IMR-90 (cell line): ENCODE measurements around the gene JAKMIP1. TPM values are rescaled to one million over a fixed set of nuclear protein-coding genes. Genes with fewer than 3 reads are reported as not detected.

Experiments
- ATAC-seq: fragments of 200-7000 bp; cut with Tn5 transposase; 2 replicates; pipeline ENCODE4 v1.9.1; 2020; ENCODE audit warnings: low read depth, mild to moderate bottlenecking, moderate library complexity
- BruUV-seq: library from RNA; stranded (reverse); fragments of 400-500 nt; replicated peaks from 2 replicates; lab custom pipeline; 2021; lab: Mats Ljungman, UMichigan
- CTCF ChIA-PET: fragments of 300-600 bp; formaldehyde crosslinking; extraction: SDS; loops from one replicate; lab custom pipeline; 2021; ENCODE audit warnings: antibody characterized with exemption; lab: Yijun Ruan, JAX
- POLR2A ChIA-PET: fragments of 300-600 bp; sonication (Branson Sonifier 250); formaldehyde crosslinking; loops from one replicate; lab custom pipeline; 2022; ENCODE audit warnings: antibody characterized with exemption; ENCODE audit not compliant: unreplicated experiment; lab: Charles Lee
- DNase-seq: peaks from one replicate; pipeline ENCODE4 v3.0.0; 2013
- H2AFZ ChIP-seq: replicated peaks from 2 replicates; pipeline ENCODE3; 2013; ENCODE audit warnings: low read length, mild to moderate bottlenecking; ENCODE audit not compliant: poor library complexity
- H2AK5ac ChIP-seq: 2 replicates; pipeline ENCODE4 v1.6.1; 2013; ENCODE audit warnings: low read depth, low read length, inconsistent platforms
- H2AK9ac ChIP-seq: replicated peaks from 2 replicates; pipeline ENCODE3; 2013; ENCODE audit warnings: mild to moderate bottlenecking, low read depth, low read length, moderate library complexity; ENCODE audit not compliant: poor library complexity
- H2BK120ac ChIP-seq: 2 replicates; pipeline ENCODE4 v1.6.1; 2013; ENCODE audit warnings: low read depth, low read length, inconsistent platforms
- H2BK15ac ChIP-seq: 3 replicates; pipeline ENCODE4 v1.6.1; 2013; ENCODE audit warnings: low read depth, low read length, inconsistent platforms
- H2BK20ac ChIP-seq: 2 replicates; pipeline ENCODE4 v1.6.1; 2013; ENCODE audit warnings: low read depth, mild to moderate bottlenecking, inconsistent platforms, low read length, moderate library complexity
- H2BK5ac ChIP-seq: 2 replicates; pipeline ENCODE4 v1.6.1; 2013; ENCODE audit warnings: mild to moderate bottlenecking, low read depth, low read length, inconsistent platforms; ENCODE audit not compliant: poor library complexity, severe bottlenecking
- H3K14ac ChIP-seq: replicated peaks from 2 replicates; pipeline ENCODE4 v1.6.1; 2013; ENCODE audit warnings: low read depth, low read length, inconsistent platforms
- H3K18ac ChIP-seq: 2 replicates; pipeline ENCODE4 v1.6.1; 2013; ENCODE audit warnings: low read depth, low read length, control low read depth
- H3K23ac ChIP-seq: 2 replicates; pipeline ENCODE4 v1.6.1; 2013; ENCODE audit warnings: low read depth, low read length, inconsistent platforms
- H3K27ac ChIP-seq: 2 replicates; pipeline ENCODE4 v1.5.1; 2013; ENCODE audit warnings: mild to moderate bottlenecking, control low read depth, low read length; ENCODE audit not compliant: insufficient read depth
- H3K27me3 ChIP-seq: 2 replicates; pipeline ENCODE4 v1.6.1; 2013; ENCODE audit warnings: low read length; ENCODE audit not compliant: control insufficient read depth, insufficient read depth
- H3K36me3 ChIP-seq: 2 replicates; pipeline ENCODE4 v1.6.1; 2013; ENCODE audit warnings: low read length, mixed read lengths; ENCODE audit not compliant: control insufficient read depth, insufficient read depth
- H3K4ac ChIP-seq: 2 replicates; pipeline ENCODE4 v1.6.1; 2013; ENCODE audit warnings: low read depth, low read length, inconsistent platforms
- H3K4me1 ChIP-seq: 2 replicates; pipeline ENCODE4 v1.6.1; 2013; ENCODE audit warnings: low read length, mixed read lengths; ENCODE audit not compliant: control insufficient read depth, insufficient read depth
- H3K4me2 ChIP-seq: 2 replicates; pipeline ENCODE4 v1.6.1; 2013; ENCODE audit warnings: low read depth, mild to moderate bottlenecking, control low read depth, low read length, moderate library complexity
- H3K4me3 ChIP-seq: 2 replicates; pipeline ENCODE4 v1.5.1; 2013; ENCODE audit warnings: low read depth, mild to moderate bottlenecking, control low read depth, low read length, moderate library complexity; ENCODE audit not compliant: insufficient read depth
- H3K56ac ChIP-seq: 2 replicates; pipeline ENCODE4 v1.6.1; 2013; ENCODE audit warnings: low read length, inconsistent platforms; ENCODE audit not compliant: insufficient read depth; ENCODE audit errors: extremely low read depth
- H3K79me1 ChIP-seq, 2 experiments: 2 replicates each; pipeline ENCODE4 v1.6.1; 2013; ENCODE audit warnings: low read length in 2 of 2, inconsistent platforms in 1 of 2, low read depth in 1 of 2
- H3K9ac ChIP-seq: 2 replicates; pipeline ENCODE4 v1.6.1; 2013; ENCODE audit warnings: low read depth, low read length, control low read depth
- H3K9me1 ChIP-seq: 2 replicates; pipeline ENCODE4 v1.6.1; 2013; ENCODE audit warnings: low read length, inconsistent platforms; ENCODE audit not compliant: insufficient read depth
- H3K9me3 ChIP-seq: 2 replicates; pipeline ENCODE4 v1.6.1; 2013; ENCODE audit warnings: low read length; ENCODE audit not compliant: control insufficient read depth, insufficient read depth
- H4K20me1 ChIP-seq: 2 replicates; pipeline ENCODE4 v1.6.1; 2013; ENCODE audit warnings: low read length, inconsistent platforms; ENCODE audit not compliant: insufficient read depth
- H4K5ac ChIP-seq: 2 replicates; pipeline ENCODE4 v1.6.1; 2013; ENCODE audit warnings: mild to moderate bottlenecking, low read depth, low read length, control low read depth
- H4K8ac ChIP-seq, 2 experiments: 2 replicates each; pipeline ENCODE4 v1.6.1; 2013; ENCODE audit warnings: low read depth in 2 of 2, low read length in 2 of 2, control low read depth in 1 of 2, inconsistent platforms in 1 of 2
- H4K91ac ChIP-seq: 2 replicates; pipeline ENCODE4 v1.6.1; 2013; ENCODE audit warnings: low read depth, low read length, inconsistent platforms; ENCODE audit not compliant: insufficient read depth
- MAFK ChIP-seq: IDR thresholded peaks from 2 replicates; pipeline ENCODE4 v1.6.1; 2012; ENCODE audit warnings: low read depth, low read length, improper control_type of control experiment
- RAD21 ChIP-seq: IDR thresholded peaks from 2 replicates; pipeline ENCODE4 v1.6.1; 2012; ENCODE audit warnings: low read length, improper control_type of control experiment
- WGBS, 2 experiments: methylation state at CpG; one replicate each; pipeline versions ENCODE4 v1.1.5 to v1.1.7; 2013; ENCODE audit warnings: missing lambda C conversion rate in 2 of 2; ENCODE audit not compliant: insufficient read length in 1 of 2; ENCODE audit errors: extremely low coverage in 2 of 2; 5-methylcytosine and 5-hydroxymethylcytosine counted together
- dilution Hi-C: fragments of 300-500 bp; cut with HindIII; formaldehyde crosslinking; loops from one replicate; pipeline ENCODE4 v1.14.3; 2018; ENCODE audit warnings: low sequenced_read_pairs; ENCODE audit not compliant: unreplicated experiment
- in situ Hi-C: fragments of 300-500 bp; cut with MboI; formaldehyde crosslinking; loops from 3 replicates; pipeline ENCODE4 v1.14.3; 2019; ENCODE audit warnings: low sequenced_read_pairs, inconsistent platforms, mixed read lengths
- intact Hi-C: fragments of 100-400 bp; cut with micrococcal nuclease; formaldehyde crosslinking; loops from 2 replicates; pipeline ENCODE4 v1.10.0; 2022
- polyA plus RNA-seq, 3 experiments: library from polyadenylated mRNA; depleted of rRNA; stranded (reverse); fragments of >200 nt; gene quantifications; 2 replicates each; pipeline ENCODE4 v1.2.3, GENCODE V29; 2012; ENCODE audit warnings: low replicate concordance in 1 of 3
- total RNA-seq: library from RNA; depleted of rRNA; stranded (reverse); fragments of >200 nt; gene quantifications from 2 replicates; pipeline ENCODE4 v1.2.3, GENCODE V29; 2012
- TF ChIP-seq, protein P1 (sequence below): fragments of 150-350 bp; IDR thresholded peaks from 2 replicates; pipeline ENCODE4 v1.6.1; 2016; ENCODE audit warnings: low read depth, mild to moderate bottlenecking, low read length, moderate library complexity, borderline replicate concordance

JAKMIP1 gene
- total and polyA plus RNA-seq, 2 of the 4 experiments (the other 2 are of a cell fraction), result not detected

DNA sequence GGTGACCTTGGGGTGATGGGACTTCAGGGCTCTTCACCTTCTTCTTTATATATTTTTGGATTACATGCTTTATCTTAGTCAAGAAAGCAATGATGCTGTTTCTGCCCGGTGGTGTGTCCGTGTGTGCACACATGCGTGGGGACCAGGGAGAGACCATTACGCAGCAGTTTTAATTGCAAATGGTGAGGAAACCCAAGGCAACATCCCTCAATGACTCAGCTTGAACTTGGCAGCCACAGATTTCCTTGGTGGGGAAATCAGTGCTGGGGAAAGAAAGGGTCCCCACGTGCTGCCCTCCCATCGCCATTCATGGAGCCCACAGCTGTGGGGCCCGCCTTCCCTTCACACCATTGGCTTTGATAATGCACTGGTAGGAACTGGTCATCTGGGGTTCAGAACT, 136.0 kb downstream of the JAKMIP1 start:
- H2BK15ac ChIP-seq, result no peak overlapping the region
- H3K36me3 ChIP-seq, result no peaks in the 10 kb centered on the region
- no peak overlapping the region for H4K91ac ChIP-seq
- no peak overlapping the region for H2AK5ac ChIP-seq
- CTCF ChIA-PET, result no interaction called here
- no peaks in the 10 kb centered on the region for H4K20me1 ChIP-seq
- H4K8ac ChIP-seq, result no peak overlapping the region
- DNase-seq (no peak), ATAC-seq (no peak)
- no peak overlapping the region for H3K4ac ChIP-seq
- TF ChIP-seq, protein P1, sequence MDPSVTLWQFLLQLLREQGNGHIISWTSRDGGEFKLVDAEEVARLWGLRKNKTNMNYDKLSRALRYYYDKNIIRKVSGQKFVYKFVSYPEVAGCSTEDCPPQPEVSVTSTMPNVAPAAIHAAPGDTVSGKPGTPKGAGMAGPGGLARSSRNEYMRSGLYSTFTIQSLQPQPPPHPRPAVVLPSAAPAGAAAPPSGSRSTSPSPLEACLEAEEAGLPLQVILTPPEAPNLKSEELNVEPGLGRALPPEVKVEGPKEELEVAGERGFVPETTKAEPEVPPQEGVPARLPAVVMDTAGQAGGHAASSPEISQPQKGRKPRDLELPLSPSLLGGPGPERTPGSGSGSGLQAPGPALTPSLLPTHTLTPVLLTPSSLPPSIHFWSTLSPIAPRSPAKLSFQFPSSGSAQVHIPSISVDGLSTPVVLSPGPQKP, result no peak
- TF ChIP-seq RAD21 (no peak), MAFK (no peak)
- no peak overlapping the region for H3K18ac ChIP-seq
- dilution Hi-C loops (no loop called here), intact Hi-C loops (no loop called here), in situ Hi-C loops (no loop called here)
- BruUV-seq, result no TSS peak
- no peak overlapping the region for H3K4me3 ChIP-seq
- H3K27me3 ChIP-seq, result no peaks in the 10 kb centered on the region
- no peak overlapping the region for H3K14ac ChIP-seq
- no peak overlapping the region for H3K27ac ChIP-seq
- H3K4me2 ChIP-seq, result no peak overlapping the region
- no peak overlapping the region for H3K56ac ChIP-seq
- no peak overlapping the region for H2AK9ac ChIP-seq
- H2BK5ac ChIP-seq, result no peak overlapping the region
- no peak overlapping the region for H3K23ac ChIP-seq
- no peak overlapping the region for H2AFZ ChIP-seq
- H3K4me1 ChIP-seq, result no peaks in the 10 kb centered on the region
- POLR2A ChIA-PET, result no interaction called here
- H3K9me1 ChIP-seq, result no peaks in the 10 kb centered on the region
- H2BK20ac ChIP-seq, result no peak overlapping the region
- H2BK120ac ChIP-seq, result no peak overlapping the region
- H4K5ac ChIP-seq, result no peak overlapping the region
- H3K9ac ChIP-seq, result no peak overlapping the region
- 66% methylated on average over 4 of the region's 7 CpGs; no CpG with 5 or more reads in 1 of the 2 experiments for WGBS, 2 experiments
- peaks cover 32% of the 10 kb centered on the region for H3K9me3 ChIP-seq
- no peaks in the 10 kb centered on the region for H3K79me1 ChIP-seq
